Ascending aorta (tissue), 2 donors: ENCODE measurements around the gene PDE10A. TPM values are rescaled to one million over a fixed set of nuclear protein-coding genes. Genes with fewer than 3 reads are reported as not detected.

ENCODE experiments used
- DNase-seq, 2 donors: peaks; one replicate each; pipeline ENCODE4 v3.0.0-alpha.2; 2019; ENCODE audit warnings: low spot score in 2 of 2
- H3K27ac ChIP-seq, 2 donors: fragments of 200-600 bp; sonication (generic); one replicate each; pipeline ENCODE4 v1.5.1; 2016 to 2017; ENCODE audit warnings: mild to moderate bottlenecking in 1 of 2
- H3K27me3 ChIP-seq: fragments of 200-600 bp; sonication (generic); one replicate; pipeline ENCODE4 v1.5.1; 2017
- H3K36me3 ChIP-seq, 2 donors: fragments of 200-600 bp; sonication (generic); one replicate each; pipeline ENCODE4 v1.5.1; 2016
- H3K4me1 ChIP-seq, 2 donors: fragments of 200-600 bp; sonication (generic); one replicate each; pipeline ENCODE4 v1.5.1; 2016 to 2017; ENCODE audit warnings: mild to moderate bottlenecking in 1 of 2
- H3K4me3 ChIP-seq, 2 donors: fragments of 200-600 bp; sonication (generic); one replicate each; pipeline ENCODE4 v1.5.1; 2016 to 2017; ENCODE audit warnings: mild to moderate bottlenecking in 1 of 2
- H3K9me3 ChIP-seq, 2 donors: fragments of 200-600 bp; sonication (generic); one replicate each; pipeline ENCODE4 v1.5.1; 2016
- intact Hi-C: fragments of 100-400 bp; cut with DNase I; formaldehyde crosslinking; loops from one replicate; pipeline ENCODE4 v1.15.1; 2023
- total RNA-seq: library from RNA; depleted of rRNA; stranded (reverse); fragments of >200 nt; gene quantifications from one replicate; pipeline ENCODE4 v1.1.0, GENCODE V29; 2016
- TF ChIP-seq, protein P1 (sequence below), 3 experiments: fragments of 200-600 bp in 2 of 3; fragments of 450-650 bp in 1 of 3; sonication (generic) in 2 of 3; IDR thresholded peaks; one replicate each; pipeline ENCODE4 v1.5.1; 2016 to 2019; ENCODE audit warnings: antibody characterized with exemption in 3 of 3, mild to moderate bottlenecking in 1 of 3, moderate library complexity in 1 of 3

PDE10A gene
- total RNA-seq, 1 donor from 2014 or later = 2.0 TPM

DNA sequence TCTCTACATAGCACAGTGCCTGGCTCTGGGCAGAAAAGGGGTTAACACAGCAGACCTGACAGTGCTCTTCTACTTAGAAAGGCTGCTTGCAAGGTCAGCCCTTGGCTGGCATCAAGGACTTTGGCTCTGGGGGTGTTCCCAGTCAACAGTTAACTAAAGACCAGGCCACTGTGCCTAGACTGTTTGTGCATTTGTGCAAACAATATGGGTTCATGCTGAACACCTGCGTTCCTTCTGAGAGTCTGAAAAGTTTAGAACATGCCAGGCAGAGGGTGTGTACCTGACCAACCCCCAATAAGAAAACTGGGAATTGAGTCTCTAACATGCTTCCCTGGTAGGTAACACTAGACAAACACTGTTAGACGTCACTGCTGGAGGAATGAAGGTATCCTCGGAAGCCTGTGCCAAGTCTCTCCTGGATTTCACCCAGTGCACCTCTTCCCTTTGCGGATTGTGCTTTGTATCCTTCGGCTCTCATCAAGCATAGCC is 110.7 kb downstream of the PDE10A start:
- Histone ChIP-seq H3K36me3 (no peaks in the 10 kb centered on the region), H3K27me3 (no peaks in the 10 kb centered on the region), H3K4me1 (no peaks in the 10 kb centered on the region), H3K9me3 (no peaks in the 10 kb centered on the region), H3K4me3 (no peak overlapping the region), H3K27ac (no peak overlapping the region)
- no peak for DNase-seq
- TF ChIP-seq, protein P1, sequence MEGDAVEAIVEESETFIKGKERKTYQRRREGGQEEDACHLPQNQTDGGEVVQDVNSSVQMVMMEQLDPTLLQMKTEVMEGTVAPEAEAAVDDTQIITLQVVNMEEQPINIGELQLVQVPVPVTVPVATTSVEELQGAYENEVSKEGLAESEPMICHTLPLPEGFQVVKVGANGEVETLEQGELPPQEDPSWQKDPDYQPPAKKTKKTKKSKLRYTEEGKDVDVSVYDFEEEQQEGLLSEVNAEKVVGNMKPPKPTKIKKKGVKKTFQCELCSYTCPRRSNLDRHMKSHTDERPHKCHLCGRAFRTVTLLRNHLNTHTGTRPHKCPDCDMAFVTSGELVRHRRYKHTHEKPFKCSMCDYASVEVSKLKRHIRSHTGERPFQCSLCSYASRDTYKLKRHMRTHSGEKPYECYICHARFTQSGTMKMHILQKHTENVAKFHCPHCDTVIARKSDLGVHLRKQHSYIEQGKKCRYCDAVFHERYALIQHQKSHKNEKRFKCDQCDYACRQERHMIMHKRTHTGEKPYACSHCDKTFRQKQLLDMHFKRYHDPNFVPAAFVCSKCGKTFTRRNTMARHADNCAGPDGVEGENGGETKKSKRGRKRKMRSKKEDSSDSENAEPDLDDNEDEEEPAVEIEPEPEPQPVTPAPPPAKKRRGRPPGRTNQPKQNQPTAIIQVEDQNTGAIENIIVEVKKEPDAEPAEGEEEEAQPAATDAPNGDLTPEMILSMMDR (IDR thresholded peaks at IDR 0.05) = no peak
- intact Hi-C loops = no loop called here

GRCh38 chr6:165551828-165552227 is 111.2 kb downstream of the PDE10A start:
- intact Hi-C loops = no loop called here
- Histone ChIP-seq H3K9me3 (no peaks in the 10 kb centered on the region), H3K27ac (no peak overlapping the region), H3K4me1 (no peaks in the 10 kb centered on the region), H3K27me3 (no peaks in the 10 kb centered on the region), H3K4me3 (no peak overlapping the region), H3K36me3 (no peaks in the 10 kb centered on the region)
- DNase-seq = no peak
- TF ChIP-seq, protein P1 (IDR thresholded peaks at IDR 0.05) = no peak

- Histone ChIP-seq H3K4me1 (no peaks in the 10 kb centered on the region), H3K9me3 (no peaks in the 10 kb centered on the region), H3K4me3 (no peak overlapping the region), H3K36me3 (no peaks in the 10 kb centered on the region), H3K27ac (no peak overlapping the region), H3K27me3 (no peaks in the 10 kb centered on the region)
- intact Hi-C loops = no loop called here
- TF ChIP-seq, protein P1 (IDR thresholded peaks at IDR 0.05) = no peak
- DNase-seq = no peak
Observed at GRCh38 chr6:165548450-165548849, 114.6 kb downstream of the PDE10A start.

DNA sequence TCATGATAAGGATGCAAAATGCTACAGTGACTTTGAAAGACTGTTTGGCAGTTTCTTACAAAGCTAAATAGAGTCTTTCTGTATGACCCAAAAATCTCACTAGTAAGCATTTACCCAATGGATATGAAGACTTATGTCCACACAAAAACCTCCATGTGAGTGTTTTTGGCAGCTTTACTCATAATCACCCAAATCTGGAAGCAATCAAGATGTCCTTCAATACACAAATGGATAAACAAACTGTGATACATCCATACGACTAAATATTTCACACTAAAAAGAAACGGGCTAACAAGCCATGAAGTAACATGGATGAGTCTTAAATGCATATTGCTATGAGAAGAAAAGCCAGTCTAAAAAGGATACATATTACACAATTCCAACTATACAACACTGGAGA is 117.2 kb downstream of the PDE10A start:
- no peaks in the 10 kb centered on the region for H3K4me1 ChIP-seq
- H3K4me3 ChIP-seq = no peak overlapping the region
- H3K27me3 ChIP-seq = no peaks in the 10 kb centered on the region
- no peak for DNase-seq
- TF ChIP-seq, protein P1 (IDR thresholded peaks at IDR 0.05) = no peak
- no peaks in the 10 kb centered on the region for H3K9me3 ChIP-seq
- H3K36me3 ChIP-seq = no peaks in the 10 kb centered on the region
- intact Hi-C loops = no loop called here
- H3K27ac ChIP-seq = no peak overlapping the region

DNA sequence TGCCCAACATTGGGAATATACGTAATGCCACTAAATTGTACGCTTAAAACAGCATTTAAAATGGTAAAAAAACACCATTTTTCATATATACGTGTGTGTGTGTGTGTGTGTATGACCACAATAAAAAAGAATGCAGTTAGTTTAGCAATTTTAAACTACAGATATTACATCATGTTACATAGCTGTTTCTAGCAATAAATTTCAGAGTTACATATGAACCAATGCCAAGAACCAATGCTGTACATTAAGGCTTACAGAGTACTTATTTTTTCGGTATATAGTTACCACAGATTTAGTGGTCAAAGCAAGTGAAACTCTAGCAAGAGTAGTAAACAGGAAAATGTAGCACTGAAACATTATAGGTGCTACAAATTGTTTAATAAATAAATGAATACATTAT is 119.3 kb downstream of the PDE10A start:
- TF ChIP-seq, protein P1 (IDR thresholded peaks at IDR 0.05) = no peak
- no peaks in the 10 kb centered on the region for H3K36me3 ChIP-seq
- no peaks in the 10 kb centered on the region for H3K9me3 ChIP-seq
- DNase-seq = no peak
- intact Hi-C loops = no loop called here
- no peak overlapping the region for H3K27ac ChIP-seq
- no peak overlapping the region for H3K4me3 ChIP-seq
- no peaks in the 10 kb centered on the region for H3K4me1 ChIP-seq
- H3K27me3 ChIP-seq = no peaks in the 10 kb centered on the region

GRCh38 chr6:165536911-165537310 is 126.1 kb downstream of the PDE10A start:
- intact Hi-C loops = no loop called here
- Histone ChIP-seq H3K27me3 (no peaks in the 10 kb centered on the region), H3K4me1 (no peaks in the 10 kb centered on the region), H3K27ac (no peak overlapping the region), H3K36me3 (no peaks in the 10 kb centered on the region), H3K4me3 (no peak overlapping the region), H3K9me3 (no peaks in the 10 kb centered on the region)
- TF ChIP-seq, protein P1 (IDR thresholded peaks at IDR 0.05) = no peak
- DNase-seq = no peak
